Measurements from ENCODE around the gene PROM1.

DNA sequence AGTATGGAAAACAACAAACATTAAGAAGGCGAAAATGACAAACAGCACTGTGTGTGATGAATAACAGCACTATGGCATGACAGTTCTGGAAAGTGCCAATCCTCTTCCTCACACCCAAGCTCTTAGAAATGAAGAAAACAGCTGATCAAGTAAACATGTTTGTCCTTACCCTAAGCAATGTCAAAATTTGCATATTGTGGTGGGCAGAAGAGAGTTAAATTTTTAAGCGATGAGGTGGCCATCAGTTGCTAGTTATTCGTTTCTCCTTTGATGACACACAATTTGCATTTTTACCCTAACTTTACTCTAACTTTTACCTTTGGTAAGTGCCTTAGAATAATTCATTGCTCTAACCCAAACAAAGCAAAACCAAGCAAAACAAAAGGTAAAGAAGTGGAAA is 8.8 kb downstream of the PROM1 start:
- TF ChIP-seq CTCF (IDR thresholded peaks at IDR 0.05; ENCODE audit: low read length) (no peak), EZH2phosphoT487 (IDR thresholded peaks at IDR 0.05; ENCODE audit: low read length) (no peak), EZH2 (optimal IDR thresholded peaks at IDR 0.05; ENCODE audit: low read depth, low read length) (no peak)
